ENCODE results near the gene ZNF655.

Gene ZNF655, protein sequence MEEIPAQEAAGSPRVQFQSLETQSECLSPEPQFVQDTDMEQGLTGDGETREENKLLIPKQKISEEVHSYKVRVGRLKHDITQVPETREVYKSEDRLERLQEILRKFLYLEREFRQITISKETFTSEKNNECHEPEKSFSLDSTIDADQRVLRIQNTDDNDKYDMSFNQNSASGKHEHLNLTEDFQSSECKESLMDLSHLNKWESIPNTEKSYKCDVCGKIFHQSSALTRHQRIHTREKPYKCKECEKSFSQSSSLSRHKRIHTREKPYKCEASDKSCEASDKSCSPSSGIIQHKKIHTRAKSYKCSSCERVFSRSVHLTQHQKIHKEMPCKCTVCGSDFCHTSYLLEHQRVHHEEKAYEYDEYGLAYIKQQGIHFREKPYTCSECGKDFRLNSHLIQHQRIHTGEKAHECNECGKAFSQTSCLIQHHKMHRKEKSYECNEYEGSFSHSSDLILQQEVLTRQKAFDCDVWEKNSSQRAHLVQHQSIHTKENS

DNA sequence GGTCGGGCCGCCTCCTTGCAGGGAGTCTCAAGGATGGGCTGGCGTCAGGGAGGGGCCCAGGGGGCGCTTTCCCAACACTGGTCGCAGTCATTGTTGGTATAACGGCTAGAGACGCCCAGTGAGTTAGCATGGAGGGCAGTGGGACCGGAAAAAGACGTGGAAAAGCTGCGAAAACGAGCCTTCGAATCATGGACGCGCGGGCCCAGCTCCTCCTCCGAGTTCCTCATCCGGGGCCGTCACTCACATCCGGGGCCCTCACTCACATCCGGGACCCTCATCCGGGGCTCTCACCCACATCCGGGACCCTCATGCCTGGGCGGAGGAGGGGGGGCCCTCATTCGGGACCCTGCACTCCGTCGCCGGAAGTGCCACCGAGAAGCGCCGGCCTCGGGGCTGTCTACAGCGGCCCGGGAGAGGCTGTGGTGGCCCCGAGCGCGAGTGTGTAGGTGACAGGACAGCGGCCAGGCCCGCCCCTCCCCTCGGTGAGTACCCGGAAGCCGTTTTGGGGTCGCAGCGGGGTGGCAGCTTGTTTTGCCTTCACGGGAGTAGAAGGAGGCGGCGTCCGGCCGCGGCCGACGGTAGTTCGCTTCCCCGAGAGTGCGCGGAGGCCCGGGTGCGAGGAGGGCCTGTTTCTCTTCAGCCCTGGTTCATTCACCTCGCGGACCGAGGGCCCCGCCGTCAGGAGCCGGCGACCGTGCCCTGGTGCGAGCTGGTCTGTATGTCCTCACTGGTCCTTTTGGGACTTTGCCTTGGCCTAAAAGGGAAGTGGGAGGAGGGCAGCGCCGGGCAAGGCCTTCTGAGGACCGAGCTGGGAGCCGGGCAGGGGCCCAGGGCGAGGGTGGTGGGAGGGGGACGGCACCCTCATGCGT lies at the start of gene ZNF655:
TSS of gene ZNF655 (plus strand) at position 337 of the 869 bp plus-strand sequence. CDS start 1,918 bp downstream, outside the sequence.
- no peak within 1 kb of the TSS for H3K4me3 ChIP-seq (ENCODE audit: low read depth, low read length)
- TF ChIP-seq, protein P1, sequence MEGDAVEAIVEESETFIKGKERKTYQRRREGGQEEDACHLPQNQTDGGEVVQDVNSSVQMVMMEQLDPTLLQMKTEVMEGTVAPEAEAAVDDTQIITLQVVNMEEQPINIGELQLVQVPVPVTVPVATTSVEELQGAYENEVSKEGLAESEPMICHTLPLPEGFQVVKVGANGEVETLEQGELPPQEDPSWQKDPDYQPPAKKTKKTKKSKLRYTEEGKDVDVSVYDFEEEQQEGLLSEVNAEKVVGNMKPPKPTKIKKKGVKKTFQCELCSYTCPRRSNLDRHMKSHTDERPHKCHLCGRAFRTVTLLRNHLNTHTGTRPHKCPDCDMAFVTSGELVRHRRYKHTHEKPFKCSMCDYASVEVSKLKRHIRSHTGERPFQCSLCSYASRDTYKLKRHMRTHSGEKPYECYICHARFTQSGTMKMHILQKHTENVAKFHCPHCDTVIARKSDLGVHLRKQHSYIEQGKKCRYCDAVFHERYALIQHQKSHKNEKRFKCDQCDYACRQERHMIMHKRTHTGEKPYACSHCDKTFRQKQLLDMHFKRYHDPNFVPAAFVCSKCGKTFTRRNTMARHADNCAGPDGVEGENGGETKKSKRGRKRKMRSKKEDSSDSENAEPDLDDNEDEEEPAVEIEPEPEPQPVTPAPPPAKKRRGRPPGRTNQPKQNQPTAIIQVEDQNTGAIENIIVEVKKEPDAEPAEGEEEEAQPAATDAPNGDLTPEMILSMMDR (IDR thresholded peaks at IDR 0.05; ENCODE audit: control insufficient read depth, extremely low read depth, insufficient read depth), result no peak
- no peak for DNase-seq (ENCODE audit: low read depth)

DNA sequence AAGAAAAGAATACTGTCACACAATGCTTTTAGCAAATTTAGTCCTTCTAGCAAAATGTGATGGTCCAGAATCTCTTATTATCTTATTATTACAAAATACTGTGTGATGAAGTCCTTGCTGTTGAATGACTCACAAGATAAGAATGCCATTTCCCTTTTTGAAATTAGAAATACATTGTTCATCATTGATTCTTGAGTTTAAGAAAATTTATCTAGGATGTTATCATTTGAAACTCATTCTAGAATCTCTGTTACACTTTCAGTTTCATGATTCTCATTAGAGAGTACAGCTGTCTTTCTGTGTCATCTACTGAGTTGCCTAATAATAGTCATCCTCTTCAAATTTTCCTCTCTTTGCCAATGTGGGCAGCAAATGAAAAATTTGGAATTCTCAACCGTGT lies 44.4 kb upstream of the ZNF655 start:
- H3K4me3 ChIP-seq (ENCODE audit: low read depth, low read length), result no peak overlapping the region

DNA sequence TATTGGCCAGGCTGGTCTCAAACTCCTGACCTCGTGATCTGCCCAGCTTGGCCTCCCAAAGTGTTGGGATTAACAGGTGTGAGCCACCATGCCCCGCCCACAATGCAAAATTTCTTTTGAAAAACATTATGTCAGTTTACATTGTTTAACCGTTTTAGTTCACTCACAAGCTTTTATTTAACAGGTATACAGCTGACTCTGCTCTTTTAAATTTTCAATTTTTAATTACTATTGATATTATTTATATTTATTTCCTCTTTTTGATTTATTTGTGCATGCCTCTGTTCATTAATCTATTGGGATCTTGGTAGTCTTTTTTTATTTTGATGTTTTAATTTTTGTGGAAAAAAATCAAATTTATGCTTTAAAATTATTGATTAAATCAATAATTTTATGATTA lies 37.0 kb upstream of the ZNF655 start:
- TF ChIP-seq, protein P1 (IDR thresholded peaks at IDR 0.05; ENCODE audit: control insufficient read depth, extremely low read depth, insufficient read depth), result no peak
- no peak for DNase-seq (ENCODE audit: low read depth)
- H3K4me3 ChIP-seq (ENCODE audit: low read depth, low read length), result no peak overlapping the region

More for the DNA sequence above, 44.4 kb upstream of the ZNF655 start:
- TF ChIP-seq, protein P1 (IDR thresholded peaks at IDR 0.05; ENCODE audit: control insufficient read depth, extremely low read depth, insufficient read depth), result no peak
- no peak for DNase-seq (ENCODE audit: low read depth)

DNA sequence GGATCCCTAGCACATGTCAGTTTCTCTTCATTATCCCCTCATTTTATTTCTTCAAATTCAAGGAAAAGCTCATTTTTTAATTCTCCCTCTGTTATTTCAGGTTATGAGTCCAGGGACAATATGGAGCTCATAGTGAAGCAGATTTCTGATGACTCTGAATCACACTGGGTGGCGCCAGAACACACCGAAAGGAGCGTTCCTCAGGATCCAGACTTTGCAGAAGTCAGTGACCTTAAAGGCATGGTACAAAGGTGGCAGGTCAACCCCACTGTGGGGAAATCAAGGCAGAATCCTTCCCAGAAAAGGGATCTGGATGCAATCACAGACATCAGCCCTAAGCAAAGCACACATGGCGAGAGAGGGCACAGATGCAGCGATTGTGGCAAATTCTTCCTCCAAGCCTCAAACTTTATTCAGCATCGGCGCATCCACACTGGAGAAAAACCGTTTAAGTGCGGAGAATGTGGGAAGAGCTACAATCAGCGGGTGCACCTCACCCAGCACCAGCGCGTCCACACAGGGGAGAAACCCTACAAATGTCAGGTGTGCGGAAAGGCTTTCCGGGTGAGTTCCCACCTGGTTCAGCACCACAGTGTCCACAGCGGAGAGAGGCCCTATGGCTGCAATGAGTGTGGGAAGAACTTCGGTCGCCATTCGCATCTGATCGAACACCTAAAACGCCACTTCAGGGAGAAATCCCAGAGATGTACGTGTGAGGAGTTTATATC lies 32.6 kb upstream of the ZNF655 start:
- H3K4me3 ChIP-seq (ENCODE audit: low read depth, low read length), result no peak overlapping the region
- TF ChIP-seq, protein P1 (IDR thresholded peaks at IDR 0.05; ENCODE audit: control insufficient read depth, extremely low read depth, insufficient read depth), result peak; percentile 29; the same call in 1 of the 2 replicates
- no peak for DNase-seq (ENCODE audit: low read depth)

DNA sequence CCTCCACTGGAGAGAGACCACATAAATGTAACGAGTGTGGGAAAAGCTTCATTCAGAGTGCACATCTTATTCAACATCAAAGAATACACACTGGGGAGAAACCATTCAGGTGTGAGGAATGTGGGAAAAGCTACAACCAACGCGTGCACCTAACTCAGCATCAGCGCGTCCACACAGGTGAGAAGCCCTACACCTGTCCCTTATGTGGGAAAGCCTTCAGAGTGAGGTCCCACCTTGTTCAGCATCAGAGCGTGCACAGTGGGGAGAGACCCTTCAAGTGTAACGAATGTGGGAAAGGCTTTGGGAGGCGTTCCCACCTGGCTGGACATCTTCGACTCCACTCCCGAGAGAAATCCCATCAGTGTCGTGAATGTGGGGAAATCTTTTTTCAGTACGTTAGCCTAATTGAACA lies 27.1 kb upstream of the ZNF655 start:
- no peak overlapping the region for H3K4me3 ChIP-seq (ENCODE audit: low read depth, low read length)
- DNase-seq (ENCODE audit: low read depth), result no peak
- TF ChIP-seq, protein P1 (IDR thresholded peaks at IDR 0.05; ENCODE audit: control insufficient read depth, extremely low read depth, insufficient read depth), result no peak

DNA sequence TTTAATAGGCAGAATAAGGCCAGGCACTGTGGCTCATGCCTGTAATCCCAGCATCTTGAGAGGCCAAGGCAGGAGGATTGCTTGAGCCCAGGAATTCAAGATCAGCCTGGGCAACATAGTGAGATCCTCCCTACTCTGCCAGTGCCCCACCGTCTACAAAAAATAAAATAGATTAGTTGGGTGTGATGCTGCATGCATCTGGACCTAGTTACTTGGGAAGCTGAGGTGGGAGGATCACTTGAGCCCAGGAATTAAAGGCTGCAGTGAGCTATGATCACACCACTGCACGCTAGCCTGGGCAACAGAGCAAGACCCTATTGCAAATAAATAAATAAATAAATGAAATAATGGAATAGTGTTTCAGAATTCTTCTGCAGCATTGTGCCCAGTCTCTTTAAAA lies 22.8 kb upstream of the ZNF655 start:
- no peak overlapping the region for H3K4me3 ChIP-seq (ENCODE audit: low read depth, low read length)
- no peak for DNase-seq (ENCODE audit: low read depth)
- TF ChIP-seq, protein P1 (IDR thresholded peaks at IDR 0.05; ENCODE audit: control insufficient read depth, extremely low read depth, insufficient read depth), result no peak

Data from LNCaP clone FGC (cell line).